Globus pallidus (tissue), 1 donor: Measurements from ENCODE around the gene ZIM2.

ENCODE experiments used
- DNase-seq: peaks from one replicate; pipeline ENCODE4 v3.0.0-alpha.2; 2015; ENCODE audit warnings: low spot score

Gene ZIM2

GRCh38 chr19:56838909-56839651 is 1.4 kb downstream of the ZIM2 start:
- DNase-seq, result peak; percentile 99

DNA sequence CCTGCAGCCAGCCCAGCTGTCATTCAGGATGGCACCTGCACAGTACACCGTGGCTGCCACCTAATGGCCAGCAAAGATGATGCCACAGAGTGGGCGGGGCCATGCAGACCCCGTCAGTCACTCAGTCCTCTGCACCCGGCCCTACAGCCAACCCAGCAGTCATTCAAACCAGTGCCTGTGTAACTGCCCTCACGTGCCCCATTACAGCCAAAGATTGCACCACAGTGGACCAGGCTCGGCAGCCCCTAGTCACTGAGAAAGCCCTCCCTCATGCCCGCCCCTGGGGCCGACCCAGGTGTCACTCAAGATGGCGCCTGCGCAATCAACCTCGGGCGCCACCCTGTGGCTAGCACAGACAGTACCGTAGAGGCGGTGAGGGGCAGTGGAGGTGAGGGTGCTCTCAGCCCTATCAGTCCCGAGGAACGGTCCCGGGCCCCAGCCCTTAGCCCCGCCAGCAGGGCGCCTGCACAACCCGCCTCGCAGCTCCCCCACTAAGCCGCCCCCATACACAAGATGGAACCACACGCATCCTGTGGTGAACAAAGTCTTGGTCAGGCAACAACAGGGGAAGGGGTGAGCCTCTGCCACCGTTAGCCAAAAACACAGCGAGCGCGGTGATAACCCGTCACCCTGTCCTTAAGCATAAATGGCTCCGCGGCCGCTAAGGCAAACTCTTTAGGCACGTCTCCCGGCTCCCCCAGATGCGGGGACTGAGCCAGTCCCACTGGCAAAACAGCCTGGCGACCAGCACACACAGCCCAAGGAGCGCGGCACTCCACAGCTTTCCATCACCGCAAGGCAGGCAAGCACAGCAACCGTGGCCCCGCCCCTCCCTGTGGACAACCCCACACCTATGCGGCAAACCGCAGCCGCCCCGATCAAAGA is 2.3 kb downstream of the ZIM2 start:
- peak; percentile 88 for DNase-seq

- DNase-seq, result peak; percentile 90
Measured at GRCh38 chr19:56837492-56838023, 3.0 kb downstream of the ZIM2 start.

DNA sequence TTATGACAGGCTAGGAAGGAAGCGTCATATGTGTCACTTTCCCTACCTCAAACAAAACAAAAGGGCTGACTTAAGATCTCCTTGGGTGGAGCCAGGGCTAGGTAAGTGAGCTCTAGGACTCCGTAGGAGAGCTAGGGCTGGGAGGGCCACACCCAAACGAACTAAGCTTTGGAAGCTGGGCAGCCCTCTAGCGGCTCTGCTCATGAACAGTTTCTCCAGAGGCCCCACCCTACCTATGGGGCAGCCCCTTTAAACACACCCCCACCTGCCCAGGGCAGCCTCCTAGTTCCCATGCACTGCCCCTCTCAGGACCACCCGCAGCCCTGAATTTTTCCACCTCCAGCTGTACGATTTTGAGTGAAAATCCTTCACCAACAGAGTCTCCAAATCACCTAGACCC is 3.5 kb downstream of the ZIM2 start:
- DNase-seq, result no peak

DNA sequence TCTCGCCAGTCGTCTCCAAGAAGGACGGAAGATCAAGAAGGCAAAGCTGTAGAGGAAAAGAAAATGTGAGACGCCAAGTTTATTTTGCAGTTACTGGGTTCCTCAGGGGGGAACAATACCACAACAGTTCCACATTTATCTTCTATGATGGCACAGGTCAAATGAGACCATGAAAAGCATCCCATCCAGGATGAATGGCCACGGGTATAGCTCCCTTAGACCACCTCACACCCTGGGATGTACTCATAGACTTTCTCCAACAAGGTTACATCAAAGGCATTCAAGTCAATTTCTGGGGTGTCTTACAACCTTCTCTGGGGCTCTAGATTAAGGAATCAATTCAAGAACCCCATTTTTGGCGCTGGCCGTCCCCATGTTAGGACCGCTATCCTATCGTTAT is 4.5 kb downstream of the ZIM2 start:
- no peak for DNase-seq

DNA sequence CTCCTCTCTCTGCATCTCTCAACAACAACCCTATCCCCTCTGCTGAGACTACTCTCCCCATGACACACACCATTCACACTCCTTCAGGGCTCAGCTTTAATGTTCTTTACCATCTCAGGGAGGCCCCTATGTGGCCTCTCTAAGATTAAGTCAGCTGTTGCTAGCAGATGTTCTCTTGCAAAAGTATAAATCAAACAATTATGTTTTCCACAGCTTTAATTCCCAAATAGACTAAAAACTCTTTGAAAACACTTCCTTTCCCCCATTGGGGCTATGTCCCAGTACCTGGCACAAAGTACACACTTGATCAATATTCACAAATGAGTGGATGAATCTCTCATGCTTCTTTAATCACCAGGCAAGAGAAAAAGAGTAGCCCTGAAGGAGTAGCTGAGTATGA is 5.1 kb downstream of the ZIM2 start:
- no peak for DNase-seq

GRCh38 chr19:56834564-56835375 is 5.8 kb downstream of the ZIM2 start:
- no peak for DNase-seq

DNA sequence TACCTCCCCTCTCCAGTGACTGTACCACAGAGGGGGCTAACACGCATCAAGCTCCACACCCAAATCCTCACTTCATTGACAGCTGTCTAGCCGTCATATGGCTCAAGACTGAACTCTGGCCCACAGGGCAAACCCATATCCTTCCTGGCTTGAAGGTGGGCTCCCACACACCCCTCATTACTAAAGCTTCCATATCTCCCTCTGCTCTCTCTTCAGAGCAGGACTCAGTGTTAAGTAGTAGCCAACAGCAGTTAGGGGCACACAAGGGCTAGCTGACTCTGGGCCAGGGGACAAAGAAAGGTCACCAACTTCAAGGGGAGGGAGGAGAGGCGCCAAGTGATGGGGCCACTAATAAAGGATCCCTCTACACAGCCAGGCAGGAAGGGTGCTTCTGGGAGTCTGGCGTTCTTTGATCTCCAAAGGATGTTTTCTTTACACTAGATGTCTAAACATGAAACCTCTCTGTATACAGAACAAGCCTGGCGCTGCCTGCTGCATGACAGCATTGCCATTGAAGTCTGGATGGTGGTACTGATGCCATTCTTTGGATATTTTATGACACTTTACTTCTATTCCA is 8.1 kb downstream of the ZIM2 start:
- no peak for DNase-seq

DNA sequence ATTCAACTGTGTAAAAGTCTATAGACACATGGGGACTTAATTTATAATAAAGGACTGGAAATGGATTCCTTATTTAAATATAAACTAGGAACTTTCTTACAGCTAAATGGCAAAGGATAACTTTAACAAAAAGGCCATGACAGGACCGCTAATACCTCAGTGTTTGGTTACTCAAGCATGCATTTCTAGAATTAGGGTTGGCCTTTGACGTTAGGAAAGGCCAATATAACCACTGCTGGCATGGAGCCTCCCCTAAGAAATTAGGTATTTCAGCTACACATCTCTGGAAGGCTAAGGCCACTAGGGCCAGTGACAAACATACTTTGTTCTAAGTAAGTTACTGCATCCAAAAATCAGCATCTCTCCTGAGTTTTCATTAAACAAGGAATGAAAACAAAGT is 9.3 kb downstream of the ZIM2 start:
- DNase-seq, result no peak

DNA sequence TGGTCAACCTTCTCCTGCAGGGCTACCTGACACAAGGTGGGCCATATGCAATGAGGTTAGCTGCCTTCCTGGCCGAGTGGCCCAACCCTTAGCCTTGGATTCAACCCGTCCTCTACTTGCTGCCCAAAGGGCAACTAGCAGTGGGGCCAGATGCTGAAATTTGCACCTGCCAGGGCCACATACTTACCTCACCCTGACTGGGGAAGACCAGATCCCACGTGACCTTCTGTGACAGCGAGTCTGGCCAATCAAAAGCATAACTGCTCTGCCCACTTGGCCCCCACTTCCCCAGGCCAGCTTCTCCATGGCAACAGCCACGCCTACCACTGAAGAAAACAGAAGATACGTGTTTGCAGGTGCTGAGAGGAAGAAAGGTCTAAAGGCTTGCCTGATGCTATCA is 10.9 kb downstream of the ZIM2 start:
- no peak for DNase-seq

DNA sequence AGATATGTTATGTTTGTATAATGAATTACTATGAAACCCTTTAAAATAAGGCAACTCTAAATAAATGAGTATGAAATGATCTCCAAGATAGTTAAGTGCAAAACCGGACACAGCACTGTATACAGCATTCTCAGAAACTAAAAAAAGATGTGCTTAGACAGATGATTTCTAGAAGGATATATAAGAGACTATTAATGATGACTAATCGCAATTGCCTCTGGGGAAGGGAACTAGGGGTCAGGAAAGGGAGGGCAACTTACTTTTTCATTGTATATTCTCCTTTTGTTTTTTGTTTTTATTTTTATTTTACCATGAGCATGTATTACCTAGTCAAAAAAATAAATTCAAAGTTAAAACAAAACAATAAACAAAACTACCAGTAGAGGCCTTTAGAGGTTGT is 12.8 kb downstream of the ZIM2 start:
- DNase-seq, result no peak

DNA sequence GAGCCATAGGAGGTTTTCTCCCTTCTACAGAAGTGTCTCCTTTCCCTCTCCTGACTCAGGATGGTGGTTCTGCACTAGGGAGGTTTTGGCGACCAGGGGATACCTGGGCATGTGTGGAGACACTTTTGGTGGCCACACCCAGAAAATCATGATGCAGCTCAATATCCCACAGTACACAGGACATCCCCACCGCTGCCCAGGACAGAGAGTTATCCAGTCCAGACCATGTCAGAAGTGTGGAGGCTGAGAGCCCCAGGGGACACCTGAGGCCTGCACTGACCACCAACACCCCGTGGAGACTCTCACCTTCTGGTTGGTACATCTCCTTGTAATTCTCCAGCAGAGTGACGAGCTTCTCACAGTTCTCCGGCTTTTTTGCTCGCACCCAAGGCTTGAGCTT is 16.6 kb downstream of the ZIM2 start:
- no peak for DNase-seq

GRCh38 chr19:56823417-56823816 is 17.1 kb downstream of the ZIM2 start:
- no peak for DNase-seq

DNA sequence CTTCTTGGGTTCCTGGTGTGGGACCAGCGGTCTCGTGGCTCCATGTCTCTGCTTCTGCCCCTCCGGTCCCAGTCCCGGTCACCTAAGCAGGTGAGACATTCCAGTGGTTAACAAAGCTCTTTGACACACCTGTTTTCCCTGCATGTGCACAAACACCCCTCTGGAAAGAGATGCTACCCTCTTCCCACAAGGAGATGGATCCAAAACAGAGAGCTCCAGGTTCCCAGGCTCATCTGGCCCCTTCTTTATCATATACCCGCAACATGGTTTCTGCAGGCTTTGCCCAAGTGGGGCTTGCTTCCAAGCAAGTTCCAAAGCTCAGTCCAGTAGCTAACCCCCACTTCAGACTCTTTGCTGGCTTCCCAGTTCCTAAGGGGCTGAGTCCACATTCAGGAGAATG is 17.8 kb downstream of the ZIM2 start:
- no peak for DNase-seq

DNA sequence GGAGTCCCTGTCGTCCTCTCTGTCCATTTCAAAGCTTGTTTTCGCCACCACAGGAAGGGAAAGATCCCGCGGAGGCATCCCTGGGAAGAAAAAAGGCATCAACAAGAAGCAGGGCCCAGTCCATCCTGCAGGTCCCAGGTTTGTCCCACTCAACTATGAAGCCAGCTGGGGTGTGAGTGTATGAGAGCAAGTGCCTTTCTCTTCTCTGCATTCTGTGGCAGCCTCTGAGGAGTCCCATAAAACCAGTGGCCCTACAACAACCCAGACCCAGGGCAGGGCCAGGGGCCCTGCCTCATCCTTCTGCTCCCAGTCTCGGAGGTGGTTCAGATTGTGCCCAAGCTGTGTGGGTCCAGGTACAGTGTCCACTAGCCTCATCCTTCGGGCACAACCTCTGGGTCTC is 18.9 kb downstream of the ZIM2 start:
- no peak for DNase-seq

DNA sequence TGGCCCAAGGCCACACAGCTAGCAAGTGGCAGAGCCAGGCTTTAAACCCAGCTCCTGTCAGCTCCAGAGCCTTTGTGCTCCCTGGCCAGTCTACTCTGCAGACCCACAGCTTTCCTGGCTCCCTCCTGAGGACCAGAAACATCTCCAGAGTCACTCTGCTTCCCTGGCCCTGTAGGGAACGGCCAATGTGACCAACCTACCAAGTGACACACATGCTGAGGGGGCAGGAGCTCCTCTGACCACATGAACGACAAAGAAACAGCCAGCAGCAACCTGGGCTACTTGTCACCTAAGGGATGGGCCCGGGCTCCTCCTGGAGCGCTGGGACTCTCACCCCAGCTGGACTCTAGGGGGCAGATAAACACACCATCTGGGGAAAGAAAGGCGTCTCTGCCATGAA is 19.3 kb downstream of the ZIM2 start:
- no peak for DNase-seq

- no peak for DNase-seq
Measured at GRCh38 chr19:56819166-56819565, 21.4 kb downstream of the ZIM2 start.

GRCh38 chr19:56814656-56815055 is 25.9 kb downstream of the ZIM2 start:
- no peak for DNase-seq

DNA sequence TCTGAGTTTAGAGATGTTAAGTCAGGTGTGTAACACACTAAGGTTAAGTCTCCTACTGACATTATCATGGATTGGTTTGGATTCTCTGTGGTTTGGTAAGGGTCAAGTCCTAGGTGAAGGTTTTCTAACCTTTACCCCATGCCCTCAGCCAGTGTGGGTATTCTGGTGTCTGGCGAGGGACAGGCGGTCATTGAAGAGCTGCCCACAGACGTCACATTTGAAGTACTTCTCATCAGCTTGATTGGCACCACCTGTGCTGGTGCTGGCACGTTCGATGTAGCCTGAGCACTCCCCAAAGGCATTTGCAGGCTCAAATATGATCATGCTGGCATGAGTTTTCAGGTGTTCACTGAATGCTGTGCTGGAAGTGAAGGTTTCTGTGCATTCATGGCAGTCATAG is 27.0 kb downstream of the ZIM2 start:
- no peak for DNase-seq

DNA sequence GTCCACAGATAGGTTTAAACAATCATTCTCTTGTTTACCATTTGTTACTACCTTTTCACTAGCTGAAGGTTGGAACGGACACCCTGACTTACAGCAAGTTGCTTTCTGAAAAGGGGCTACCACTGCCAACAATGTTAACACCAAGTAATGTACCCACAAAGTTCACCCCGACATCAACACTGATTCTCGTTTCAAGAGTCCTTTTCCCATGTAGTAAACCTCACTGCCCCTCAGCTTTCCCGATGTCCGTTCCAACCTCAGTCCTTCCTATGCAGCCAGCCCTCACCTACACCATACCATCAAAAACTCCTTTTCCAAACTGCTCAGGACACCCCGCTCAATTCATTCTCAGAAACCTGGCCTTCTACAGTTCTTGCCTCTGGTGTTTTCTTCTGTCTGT is 29.0 kb downstream of the ZIM2 start:
- DNase-seq, result no peak

DNA sequence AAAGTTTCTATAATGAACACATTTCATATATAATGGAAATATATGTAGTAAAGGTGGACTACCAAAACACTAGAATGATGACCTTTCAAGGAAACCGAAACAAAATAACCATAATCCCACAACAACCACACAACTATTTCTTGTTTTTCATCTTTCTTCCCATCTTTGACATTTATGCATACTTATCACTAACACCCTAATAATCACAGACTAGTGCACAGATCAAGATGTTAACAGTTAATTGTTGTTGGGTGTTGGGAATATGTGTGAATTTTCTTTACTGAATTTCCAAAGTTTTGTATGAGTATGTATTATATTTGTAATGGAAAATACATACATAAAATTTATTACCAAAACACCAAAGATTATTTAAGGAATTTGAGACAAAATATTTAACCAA is 30.3 kb downstream of the ZIM2 start:
- DNase-seq, result no peak
